Progenitor cell of endocrine pancreas (in vitro differentiated cells): Measurements from ENCODE around the gene FAM217B. TPM values are rescaled to one million over a fixed set of nuclear protein-coding genes. Genes with fewer than 3 reads are reported as not detected.
"Not testable (repeated sequence)": the region's sequence is repeated elsewhere in the genome, so short reads cannot be mapped to it uniquely, and the experiment has no call there.

ENCODE experiments used
- DNase-seq: peaks from one replicate; pipeline ENCODE4 v3.0.0; 2021; ENCODE audit warnings: low spot score; ENCODE audit not compliant: unreplicated experiment
- H3K27ac Mint-ChIP-seq: 2 replicates; pipeline ENCODE4 v1.8.0; 2021; ENCODE audit warnings: mild to moderate bottlenecking, moderate library complexity, mixed read lengths
- H3K27me3 Mint-ChIP-seq: 2 replicates; pipeline ENCODE4 v1.8.0; 2021; ENCODE audit warnings: mixed read lengths
- H3K36me3 Mint-ChIP-seq: 2 replicates; pipeline ENCODE4 v1.8.0; 2022; ENCODE audit warnings: mixed read lengths; ENCODE audit not compliant: insufficient read depth
- H3K4me1 Mint-ChIP-seq: 2 replicates; pipeline ENCODE4 v1.8.0; 2021; ENCODE audit warnings: low read depth, mixed read lengths
- H3K4me3 Mint-ChIP-seq: 2 replicates; pipeline ENCODE4 v1.8.0; 2021; ENCODE audit warnings: low read depth, mild to moderate bottlenecking, moderate library complexity, mixed read lengths
- H3K9me3 Mint-ChIP-seq: 2 replicates; pipeline ENCODE4 v1.8.0; 2021; ENCODE audit warnings: low read depth, mixed read lengths
- CTCF ChIP-seq: fragments of 200-600 bp; sonication (generic); IDR thresholded peaks from one replicate; pipeline ENCODE4 v1.5.0; 2021; ENCODE audit warnings: antibody characterized with exemption, mild to moderate bottlenecking; ENCODE audit not compliant: unreplicated experiment
- total RNA-seq: library from RNA; stranded (reverse); gene quantifications from 2 replicates; pipeline ENCODE4 v1.2.1, GENCODE V29; 2021

FAM217B gene
- total RNA-seq, 1 donor from 2014 or later = 18.0 TPM

- Mint-ChIP-seq H3K9me3 (no peaks in the 10 kb centered on the region), H3K4me3 (no peak overlapping the region), H3K36me3 (peaks cover 8% of the 10 kb centered on the region), H3K27ac (no peak overlapping the region), H3K4me1 (peaks cover 28% of the 10 kb centered on the region), H3K27me3 (peaks cover 16% of the 10 kb centered on the region)
- TF ChIP-seq CTCF = peak; percentile 77
- no peak for DNase-seq
Observed at GRCh38 chr20:59948828-59949720, 8.9 kb downstream of the FAM217B start.

DNA sequence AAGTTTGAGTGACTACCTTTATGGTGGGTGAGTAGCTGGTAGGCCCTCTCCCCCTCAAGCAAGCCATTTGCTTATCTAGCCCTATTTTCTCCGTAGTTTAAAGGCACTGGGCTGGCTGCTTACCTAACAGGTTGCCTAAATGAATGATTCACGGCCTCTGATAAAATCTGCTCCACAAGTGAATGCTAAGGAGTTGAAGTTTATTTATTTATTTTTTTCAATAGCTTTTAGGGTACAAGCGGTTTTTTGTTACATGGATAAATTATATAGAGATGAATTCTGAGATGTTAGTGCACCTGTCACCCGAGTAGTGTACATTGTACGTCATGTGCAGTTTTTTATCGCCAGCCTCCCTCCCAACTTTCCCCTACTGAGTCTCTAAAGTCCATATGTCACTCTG lies 9.7 kb downstream of the FAM217B start:
- H3K36me3 Mint-ChIP-seq = peaks cover 2% of the 10 kb centered on the region
- H3K4me1 Mint-ChIP-seq = peaks cover 28% of the 10 kb centered on the region
- H3K27me3 Mint-ChIP-seq = peaks cover 25% of the 10 kb centered on the region
- TF ChIP-seq CTCF = no peak
- H3K27ac Mint-ChIP-seq = peak overlapping the region; percentile 52
- H3K4me3 Mint-ChIP-seq = no peak overlapping the region
- no peak for DNase-seq
- no peaks in the 10 kb centered on the region for H3K9me3 Mint-ChIP-seq

DNA sequence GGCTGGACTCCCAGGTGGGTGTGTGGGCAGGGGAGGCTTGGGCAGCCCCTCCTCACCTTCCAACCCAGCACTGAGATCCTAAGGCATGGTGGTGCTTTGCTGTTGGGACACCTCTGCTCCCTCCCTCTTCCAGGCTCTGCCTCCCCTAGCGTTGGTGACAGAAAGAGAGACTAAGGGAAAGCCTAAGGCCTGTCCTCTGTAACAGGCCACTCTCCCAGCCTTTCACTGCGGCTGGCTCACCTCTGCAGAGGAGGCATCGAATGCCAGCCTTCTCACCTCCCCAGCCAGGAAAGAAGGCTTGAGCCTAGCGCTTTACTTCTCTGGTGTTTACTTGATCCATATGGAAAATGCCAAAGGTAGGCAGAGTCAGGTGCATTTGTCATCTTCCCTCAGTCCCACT lies 14.5 kb downstream of the FAM217B start:
- DNase-seq = no peak
- H3K27ac Mint-ChIP-seq = no peak overlapping the region
- H3K9me3 Mint-ChIP-seq = no peaks in the 10 kb centered on the region
- peaks cover 39% of the 10 kb centered on the region for H3K4me1 Mint-ChIP-seq
- peaks cover 27% of the 10 kb centered on the region for H3K27me3 Mint-ChIP-seq
- TF ChIP-seq CTCF = no peak
- no peaks in the 10 kb centered on the region for H3K36me3 Mint-ChIP-seq
- H3K4me3 Mint-ChIP-seq = no peak overlapping the region

GRCh38 chr20:59955131-59955796 lies 15.1 kb downstream of the FAM217B start:
- peak; percentile 31 for TF ChIP-seq CTCF
- no peaks in the 10 kb centered on the region for H3K9me3 Mint-ChIP-seq
- H3K4me1 Mint-ChIP-seq = peaks cover 38% of the 10 kb centered on the region
- H3K27me3 Mint-ChIP-seq = peaks cover 29% of the 10 kb centered on the region
- H3K36me3 Mint-ChIP-seq = no peaks in the 10 kb centered on the region
- H3K27ac Mint-ChIP-seq = no peak overlapping the region
- no peak for DNase-seq
- no peak overlapping the region for H3K4me3 Mint-ChIP-seq

DNA sequence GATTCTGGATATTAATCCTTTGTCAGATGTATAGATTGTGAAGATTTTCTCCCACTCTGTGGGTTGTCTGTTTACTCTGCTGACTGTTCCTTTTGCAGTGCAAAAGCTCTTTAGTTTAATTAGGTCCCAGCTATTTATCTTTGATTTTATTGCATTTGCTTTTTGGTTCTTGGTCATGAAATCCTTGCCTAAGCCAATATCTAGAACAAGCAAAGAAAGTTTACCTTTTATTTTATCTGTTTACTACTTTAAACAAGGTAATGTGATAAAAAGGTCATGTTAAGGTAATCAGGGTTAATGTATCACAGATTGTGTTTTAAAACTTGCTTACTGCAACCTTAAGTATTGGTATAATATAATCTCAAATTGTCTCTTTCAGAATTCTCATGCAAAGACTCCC lies 17.4 kb downstream of the FAM217B start:
- not testable (repeated sequence) for DNase-seq, H3K36me3 Mint-ChIP-seq, H3K9me3 Mint-ChIP-seq
- Mint-ChIP-seq H3K27ac (peak overlapping the region; percentile 90), H3K4me1 (peaks cover 46% of the 10 kb centered on the region), H3K4me3 (peak overlapping the region; percentile 77), H3K27me3 (peaks cover 29% of the 10 kb centered on the region)
